CD4-positive, alpha-beta T cell treated with Interferon gamma for 1 hour (primary cell): ENCODE data around the gene PBX3.

Source experiments
- DNase-seq: peaks from one replicate; pipeline ENCODE4 v3.0.0-alpha.2; 2020

PBX3 gene

GRCh38 chr9:126000731-126001580, 253.8 kb downstream of the PBX3 start:
- no peak for DNase-seq

GRCh38 chr9:126001581-126002225, 254.5 kb downstream of the PBX3 start:
- DNase-seq = no peak

- DNase-seq = no peak
Measured at GRCh38 chr9:126002476-126003350, 255.5 kb downstream of the PBX3 start.

- DNase-seq = no peak
Measured at GRCh38 chr9:126009047-126009446, 261.9 kb downstream of the PBX3 start.

- DNase-seq = no peak
Measured at GRCh38 chr9:126014726-126015125, 267.6 kb downstream of the PBX3 start.

- no peak for DNase-seq
Measured at GRCh38 chr9:126015424-126015823, 268.3 kb downstream of the PBX3 start.

GRCh38 chr9:126016579-126017290, 269.6 kb downstream of the PBX3 start:
- no peak for DNase-seq
